Peyer's patch (tissue), 4 donors: ENCODE results near the gene OPRL1. TPM values are rescaled to one million over a fixed set of nuclear protein-coding genes. Genes with fewer than 3 reads are reported as not detected.
A peak's percentile ranks its signal among the peaks of the same experiment; 100 is the strongest.
"Not testable (repeated sequence)": the region's sequence is repeated elsewhere in the genome, so short reads cannot be mapped to it uniquely, and the experiment has no call there.

Source experiments
- DNase-seq, 3 donors: peaks; one replicate each; pipeline ENCODE4 v3.0.0-alpha.2; 2017 to 2019
- H3K27ac ChIP-seq, 4 donors: fragments of 200-600 bp; sonication (generic); one replicate each; pipeline ENCODE4 v1.5.1; 2016 to 2019
- H3K27me3 ChIP-seq, 2 donors: fragments of 200-600 bp; sonication (generic); one replicate each; pipeline ENCODE4 v1.5.1; 2019
- H3K36me3 ChIP-seq, 3 donors: fragments of 200-600 bp; sonication (generic); one replicate each; pipeline ENCODE4 v1.5.1; 2016 to 2019
- H3K4me1 ChIP-seq, 4 donors: fragments of 200-600 bp; sonication (generic); one replicate each; pipeline ENCODE4 v1.5.1; 2016 to 2019
- H3K4me3 ChIP-seq, 4 donors: fragments of 200-600 bp; sonication (generic); 1 replicate in 3 of 4; 2 replicates in 1 of 4; pipeline ENCODE4 v1.5.1; 2016 to 2019; ENCODE audit warnings: mild to moderate bottlenecking in 1 of 4
- H3K9me3 ChIP-seq, 4 donors: fragments of 200-600 bp; sonication (generic); one replicate each; pipeline ENCODE4 v1.5.1; 2016 to 2019; ENCODE audit warnings: mild to moderate bottlenecking in 1 of 4
- POLR2A ChIP-seq, 2 donors: fragments of 450-650 bp; IDR thresholded peaks; one replicate each; pipeline ENCODE4 v1.5.1; 2017; ENCODE audit warnings: antibody characterized with exemption in 2 of 2, mild to moderate bottlenecking in 2 of 2, moderate library complexity in 2 of 2
- total RNA-seq, 4 donors: library from RNA; depleted of rRNA; stranded (reverse); fragments of >200 nt; gene quantifications; one replicate each; pipeline ENCODE4 v1.1.0, GENCODE V29; 2016
- TF ChIP-seq, protein P1 (sequence below), 6 experiments: fragments of 450-650 bp in 4 of 6; fragments of 200-600 bp in 2 of 6; sonication (generic) in 1 of 6; IDR thresholded peaks; one replicate each; pipeline ENCODE4 v1.5.1; 2017 to 2019; ENCODE audit warnings: antibody characterized with exemption in 6 of 6, mild to moderate bottlenecking in 3 of 6, moderate library complexity in 1 of 6

OPRL1 gene
- total RNA-seq, 4 donors from 2014 or later = 0.27 TPM; not detected in 3

DNA sequence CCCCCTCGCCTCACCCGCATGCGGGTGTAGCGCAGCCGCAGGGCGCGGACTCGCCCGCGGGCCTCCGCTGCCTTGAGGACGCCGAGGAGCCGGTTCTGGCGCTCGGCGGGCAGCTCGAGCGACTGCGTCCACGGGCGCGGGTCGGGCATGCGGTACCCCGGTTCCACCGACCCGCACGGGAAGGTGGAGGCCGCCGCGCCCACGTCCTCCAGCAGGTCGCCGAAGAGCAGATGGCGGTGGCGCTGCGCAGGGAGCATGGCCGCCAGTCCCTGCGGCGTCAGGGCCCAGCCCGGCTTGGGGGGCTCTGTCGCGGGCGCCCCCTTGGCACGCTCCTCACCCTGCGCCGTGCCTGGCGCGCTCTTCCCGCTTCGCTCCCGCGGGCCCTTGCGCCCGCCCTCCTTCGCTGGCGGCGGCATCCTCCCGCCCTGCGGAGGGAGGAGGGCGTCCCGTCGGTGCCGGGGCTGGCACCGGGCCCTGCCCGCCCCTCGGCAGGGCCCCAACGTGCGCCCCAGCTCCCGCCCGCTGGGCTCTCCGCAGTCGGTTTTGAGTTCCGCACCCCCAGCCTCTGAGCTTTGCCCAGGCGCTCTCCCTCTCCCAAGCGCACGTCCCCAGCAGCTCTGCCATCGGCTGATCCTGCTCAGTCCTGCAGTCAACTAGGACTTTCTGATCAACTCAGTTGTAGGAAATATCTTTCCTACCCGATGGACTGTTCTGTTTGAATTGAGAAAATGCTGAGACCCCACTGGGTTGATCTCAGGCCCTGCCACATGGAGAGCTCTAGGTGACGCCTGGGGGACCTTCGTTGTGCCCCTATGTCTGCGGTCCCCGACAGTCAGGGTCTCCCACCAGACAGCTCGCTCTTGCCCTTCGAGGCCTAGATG lies 4.2 kb downstream of the OPRL1 start, which contains the start of gene LKAAEAR1:
Gene LKAAEAR1 (minus strand): TSS at position 595 of the 881 bp plus-strand sequence. CDS start 179 bp downstream, at position 416.
- Histone ChIP-seq H3K27ac (peak within 1 kb of the TSS in 1 of 4 donors; percentile 47), H3K4me1 (peaks cover 0 to 29% (median 12%) of the 10 kb centered on the region in 4 donors), H3K9me3 (no peaks in the 10 kb centered on the region), H3K36me3 (no peaks in the 10 kb centered on the region), H3K4me3 (peak within 1 kb of the TSS; percentile 45 to 64 (median 58)), H3K27me3 (peaks cover 0 to 15% of the 10 kb centered on the region in 2 donors)
- no peak for DNase-seq
- no peak for TF ChIP-seq POLR2A (IDR thresholded peaks at IDR 0.05)
- TF ChIP-seq, protein P1, sequence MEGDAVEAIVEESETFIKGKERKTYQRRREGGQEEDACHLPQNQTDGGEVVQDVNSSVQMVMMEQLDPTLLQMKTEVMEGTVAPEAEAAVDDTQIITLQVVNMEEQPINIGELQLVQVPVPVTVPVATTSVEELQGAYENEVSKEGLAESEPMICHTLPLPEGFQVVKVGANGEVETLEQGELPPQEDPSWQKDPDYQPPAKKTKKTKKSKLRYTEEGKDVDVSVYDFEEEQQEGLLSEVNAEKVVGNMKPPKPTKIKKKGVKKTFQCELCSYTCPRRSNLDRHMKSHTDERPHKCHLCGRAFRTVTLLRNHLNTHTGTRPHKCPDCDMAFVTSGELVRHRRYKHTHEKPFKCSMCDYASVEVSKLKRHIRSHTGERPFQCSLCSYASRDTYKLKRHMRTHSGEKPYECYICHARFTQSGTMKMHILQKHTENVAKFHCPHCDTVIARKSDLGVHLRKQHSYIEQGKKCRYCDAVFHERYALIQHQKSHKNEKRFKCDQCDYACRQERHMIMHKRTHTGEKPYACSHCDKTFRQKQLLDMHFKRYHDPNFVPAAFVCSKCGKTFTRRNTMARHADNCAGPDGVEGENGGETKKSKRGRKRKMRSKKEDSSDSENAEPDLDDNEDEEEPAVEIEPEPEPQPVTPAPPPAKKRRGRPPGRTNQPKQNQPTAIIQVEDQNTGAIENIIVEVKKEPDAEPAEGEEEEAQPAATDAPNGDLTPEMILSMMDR (IDR thresholded peaks at IDR 0.05) = no peak

DNA sequence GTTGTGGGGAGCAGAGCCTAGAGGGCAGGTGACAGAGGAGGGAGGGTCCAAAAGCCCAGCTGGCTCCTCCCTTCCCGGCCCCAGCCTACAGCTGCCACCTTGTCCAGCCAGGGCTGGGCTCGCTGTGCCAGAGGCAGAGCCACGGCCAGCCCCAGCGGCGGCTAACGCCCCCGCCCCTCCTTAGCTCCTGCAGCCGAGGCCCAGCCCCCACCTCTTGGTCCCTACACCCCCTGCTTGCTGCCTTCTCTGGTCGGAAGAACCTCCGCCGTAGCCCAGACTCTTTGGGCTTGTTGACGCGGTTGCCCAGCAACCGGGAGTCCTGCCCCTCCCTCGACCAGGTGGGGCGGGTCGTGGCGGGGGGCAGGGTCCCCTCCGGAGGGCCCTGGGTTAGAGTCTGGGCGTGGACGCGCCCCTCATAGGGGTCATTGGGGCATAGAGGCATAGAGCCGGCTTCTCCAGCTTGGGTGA lies 4.8 kb downstream of the OPRL1 start:
- H3K27me3 ChIP-seq = peaks cover 0 to 15% of the 10 kb centered on the region in 2 donors
- no peak for DNase-seq

DNA sequence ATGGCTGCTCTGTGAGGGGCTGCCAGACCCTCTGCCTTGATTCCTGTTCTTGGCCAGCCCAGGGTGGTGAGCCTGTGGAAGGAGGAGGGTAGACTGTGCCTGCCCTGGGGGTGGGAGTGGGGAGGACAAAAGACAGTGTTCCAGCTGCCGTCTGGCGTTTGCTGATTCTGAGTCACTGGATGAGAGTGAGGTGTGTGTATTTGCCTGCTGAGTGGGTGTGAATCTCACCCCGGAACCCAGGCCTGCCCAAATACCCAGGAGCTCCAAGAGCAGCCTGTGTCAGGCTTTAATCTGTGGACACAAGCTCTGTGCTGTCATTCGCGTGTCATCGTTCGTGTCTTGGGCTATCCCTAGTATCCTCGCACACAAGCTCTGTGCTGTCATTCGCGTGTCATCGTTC lies 6.9 kb downstream of the OPRL1 start:
- Histone ChIP-seq H3K4me3 (no peak overlapping the region), H3K9me3 (no peaks in the 10 kb centered on the region), H3K36me3 (no peaks in the 10 kb centered on the region), H3K27ac (no peak overlapping the region), H3K27me3 (peaks cover 0 to 15% of the 10 kb centered on the region in 2 donors), H3K4me1 (peaks cover 0 to 24% (median 12%) of the 10 kb centered on the region in 4 donors)
- no peak for DNase-seq
- no peak for TF ChIP-seq POLR2A (IDR thresholded peaks at IDR 0.05)

More for the DNA sequence above, 4.8 kb downstream of the OPRL1 start:
- Histone ChIP-seq H3K27ac (no peak overlapping the region), H3K4me3 (no peak overlapping the region), H3K9me3 (no peaks in the 10 kb centered on the region), H3K36me3 (no peaks in the 10 kb centered on the region), H3K4me1 (peaks cover 0 to 24% (median 12%) of the 10 kb centered on the region in 4 donors)
- TF ChIP-seq, protein P1 (IDR thresholded peaks at IDR 0.05) = no peak
- TF ChIP-seq POLR2A (IDR thresholded peaks at IDR 0.05) = no peak

DNA sequence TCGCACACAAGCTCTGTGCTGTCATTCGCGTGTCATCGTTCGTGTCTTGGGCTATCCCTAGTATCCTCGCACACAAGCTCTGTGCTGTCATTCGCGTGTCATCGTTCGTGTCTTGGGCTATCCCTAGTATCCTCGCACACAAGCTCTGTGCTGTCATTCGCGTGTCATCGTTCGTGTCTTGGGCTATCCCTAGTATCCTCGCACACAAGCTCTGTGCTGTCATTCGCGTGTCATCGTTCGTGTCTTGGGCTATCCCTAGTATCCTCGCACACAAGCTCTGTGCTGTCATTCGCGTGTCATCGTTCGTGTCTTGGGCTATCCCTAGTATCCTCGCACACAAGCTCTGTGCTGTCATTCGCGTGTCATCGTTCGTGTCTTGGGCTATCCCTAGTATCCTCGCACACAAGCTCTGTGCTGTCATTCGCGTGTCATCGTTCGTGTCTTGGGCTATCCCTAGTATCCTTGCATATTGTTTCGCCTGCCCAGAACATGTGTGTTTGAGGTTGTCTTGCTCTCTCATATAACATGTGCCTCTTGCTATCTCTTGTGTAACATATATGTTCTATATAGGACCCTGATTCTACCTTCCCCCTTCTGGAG lies 7.4 kb downstream of the OPRL1 start:
- DNase-seq, H3K27ac ChIP-seq, H3K4me3 ChIP-seq, H3K9me3 ChIP-seq, H3K36me3 ChIP-seq: not testable (repeated sequence)
- peaks cover 0 to 15% of the 10 kb centered on the region in 2 donors for H3K27me3 ChIP-seq
- H3K4me1 ChIP-seq = peaks cover 0 to 20% (median 12%) of the 10 kb centered on the region in 4 donors

DNA sequence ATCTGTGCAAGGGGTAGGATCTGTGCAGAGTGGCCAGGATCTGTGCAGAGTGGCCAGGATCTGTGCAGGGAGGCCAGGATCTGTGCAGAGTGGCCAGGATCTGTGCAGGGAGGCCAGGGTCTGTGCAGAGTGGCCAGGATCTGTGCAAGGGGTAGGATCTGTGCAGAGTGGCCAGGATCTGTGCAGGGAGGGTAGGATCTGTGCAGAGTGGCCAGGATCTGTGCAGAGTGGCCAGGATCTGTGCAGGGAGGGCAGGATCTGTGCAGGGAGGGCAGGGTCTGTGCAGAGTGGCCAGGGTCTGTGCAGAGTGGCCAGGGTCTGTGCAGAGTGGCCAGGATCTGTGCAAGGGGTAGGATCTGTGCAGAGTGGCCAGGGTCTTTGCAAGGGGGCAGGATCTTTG lies 8.7 kb downstream of the OPRL1 start:
- H3K27ac ChIP-seq, H3K36me3 ChIP-seq, DNase-seq, H3K4me3 ChIP-seq, H3K9me3 ChIP-seq: not testable (repeated sequence)
- peaks cover 0 to 11% (median 6%) of the 10 kb centered on the region in 4 donors for H3K4me1 ChIP-seq
- peaks cover 0 to 13% of the 10 kb centered on the region in 2 donors for H3K27me3 ChIP-seq

DNA sequence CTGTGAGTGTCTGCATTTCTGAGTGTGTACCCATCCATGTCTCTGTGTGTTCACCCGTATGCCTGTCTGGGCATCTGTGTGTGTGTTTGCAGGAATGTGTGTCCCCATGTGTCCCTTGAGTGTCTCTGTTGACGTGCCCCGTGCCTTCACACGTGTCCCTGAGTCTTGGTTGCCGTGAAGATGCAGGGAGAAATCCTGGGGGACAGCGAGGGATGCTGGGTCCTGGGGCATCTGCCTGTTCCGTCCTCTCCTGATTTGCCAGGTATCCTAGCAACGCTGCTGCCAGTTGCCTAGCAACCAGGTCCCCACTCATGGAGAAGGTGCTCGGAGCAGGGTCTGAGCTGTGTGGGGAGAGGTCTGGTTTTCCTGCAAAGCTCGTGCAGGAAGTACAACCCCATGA lies 10.3 kb downstream of the OPRL1 start:
- no peak overlapping the region for H3K27ac ChIP-seq
- H3K4me3 ChIP-seq = no peak overlapping the region
- DNase-seq = no peak
- no peaks in the 10 kb centered on the region for H3K36me3 ChIP-seq
- no peaks in the 10 kb centered on the region for H3K27me3 ChIP-seq
- TF ChIP-seq, protein P1 (IDR thresholded peaks at IDR 0.05) = no peak
- no peak for TF ChIP-seq POLR2A (IDR thresholded peaks at IDR 0.05)
- no peaks in the 10 kb centered on the region for H3K9me3 ChIP-seq
- H3K4me1 ChIP-seq = no peaks in the 10 kb centered on the region

DNA sequence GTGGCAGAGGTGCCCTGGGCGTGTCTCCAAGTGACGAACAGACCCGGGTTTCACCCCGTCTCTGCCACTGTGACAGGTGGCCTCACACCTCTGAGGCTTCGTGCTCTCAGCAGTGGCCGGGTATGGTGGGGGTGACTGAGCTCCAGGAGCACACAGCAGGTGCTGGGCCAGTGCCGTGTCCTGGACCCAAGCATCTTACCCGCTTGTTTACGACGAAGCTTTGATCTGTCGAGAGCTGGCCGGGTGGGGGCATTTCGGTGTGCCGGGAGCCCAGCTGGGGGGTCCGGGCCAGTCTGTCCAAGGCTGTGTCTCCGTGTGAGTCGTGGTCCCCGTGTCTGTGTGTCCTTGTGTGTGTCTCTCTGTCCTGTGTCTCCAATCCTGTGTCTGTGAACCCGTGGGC lies 11.5 kb downstream of the OPRL1 start:
- Histone ChIP-seq H3K36me3 (no peaks in the 10 kb centered on the region), H3K9me3 (no peaks in the 10 kb centered on the region), H3K4me1 (peaks cover 0 to 4% (median 0%) of the 10 kb centered on the region in 4 donors), H3K4me3 (no peak overlapping the region), H3K27me3 (no peaks in the 10 kb centered on the region), H3K27ac (no peak overlapping the region)
- DNase-seq = no peak
- TF ChIP-seq POLR2A (IDR thresholded peaks at IDR 0.05) = no peak
- TF ChIP-seq, protein P1 (IDR thresholded peaks at IDR 0.05) = no peak
